Mucosa of descending colon (tissue), 3 donors: ENCODE measurements around the gene METTL24. TPM values are rescaled to one million over a fixed set of nuclear protein-coding genes. Genes with fewer than 3 reads are reported as not detected.
A peak's percentile ranks its signal among the peaks of the same experiment; 100 is the strongest.

Experiments
- ATAC-seq: fragments of 200-7000 bp; cut with Tn5 transposase; one replicate; pipeline ENCODE4 v1.9.1; 2020; ENCODE audit warnings: mild to moderate bottlenecking, moderate library complexity
- DNase-seq, 3 donors: peaks; one replicate each; pipeline ENCODE4 v3.0.0-alpha.2; 2020
- H3K36me3 ChIP-seq: fragments of 200-600 bp; one replicate; pipeline ENCODE4 v1.8.0; 2021; ENCODE audit warnings: low read depth, mild to moderate bottlenecking
- H3K4me1 ChIP-seq: fragments of 200-600 bp; one replicate; pipeline ENCODE4 v1.8.0; 2021; ENCODE audit warnings: low read depth, mild to moderate bottlenecking
- H3K4me3 ChIP-seq: fragments of 200-600 bp; one replicate; pipeline ENCODE4 v1.8.0; 2021; ENCODE audit warnings: mild to moderate bottlenecking
- H3K9me3 ChIP-seq: fragments of 200-600 bp; one replicate; pipeline ENCODE4 v1.8.0; 2021; ENCODE audit warnings: mild to moderate bottlenecking
- intact Hi-C, 2 donors: fragments of 100-400 bp; cut with DNase I in 1 of 2; cut with micrococcal nuclease in 1 of 2; formaldehyde crosslinking; loops; one replicate each; pipeline versions ENCODE4 v1.11.0 to v1.11.1; 2022; cut with DNase I, micrococcal nuclease
- long read RNA-seq, 2 donors: library from polyadenylated mRNA; unstranded; transcript quantifications; one replicate each; pipeline ENCODE4 v2.0.0, GENCODE V29; 2019 to 2021
- total RNA-seq, 3 donors: library from RNA; stranded (reverse); fragmentation: NEBNext Ultra II Directional in 2 of 3; extraction: Animal tissue kit (Norgen Biotek cat#: 25700) in 2 of 3; gene quantifications; one replicate each; pipeline versions ENCODE4 v1.2.1 to v1.2.4, GENCODE V29; 2021 to 2023
- TF ChIP-seq, protein P1 (sequence below): fragments of 200-600 bp; IDR thresholded peaks from one replicate; pipeline ENCODE4 v1.8.0; 2022; ENCODE audit warnings: antibody characterized with exemption, mild to moderate bottlenecking
- donor health status: DM: no; HTN: no; CAD: no; lungs with moderate emphysema.
- donor health status: DM: no; HTN: no; CAD: no.
- donor health status: DM: no; HTN: yes; CAD: no.

METTL24 gene
- 10 to 100 TPM in 1 of 3 donors, 1 to 10 TPM in 1, under 1 TPM in 1; 0.43 to 23.5 (median 1.2) TPM for total RNA-seq
- long read RNA-seq, donor 1, transcript METTL24-201 (5 exons, 1,119 nt): major isoform, 14 of 30 reads
- long read RNA-seq, donor 1, partial matches to known transcripts: 0 of 30 reads
- long read RNA-seq, donor 1, other reads (novel, unspliced or antisense): 16 of 30 reads
- long read RNA-seq, donor 2: 0 reads

DNA sequence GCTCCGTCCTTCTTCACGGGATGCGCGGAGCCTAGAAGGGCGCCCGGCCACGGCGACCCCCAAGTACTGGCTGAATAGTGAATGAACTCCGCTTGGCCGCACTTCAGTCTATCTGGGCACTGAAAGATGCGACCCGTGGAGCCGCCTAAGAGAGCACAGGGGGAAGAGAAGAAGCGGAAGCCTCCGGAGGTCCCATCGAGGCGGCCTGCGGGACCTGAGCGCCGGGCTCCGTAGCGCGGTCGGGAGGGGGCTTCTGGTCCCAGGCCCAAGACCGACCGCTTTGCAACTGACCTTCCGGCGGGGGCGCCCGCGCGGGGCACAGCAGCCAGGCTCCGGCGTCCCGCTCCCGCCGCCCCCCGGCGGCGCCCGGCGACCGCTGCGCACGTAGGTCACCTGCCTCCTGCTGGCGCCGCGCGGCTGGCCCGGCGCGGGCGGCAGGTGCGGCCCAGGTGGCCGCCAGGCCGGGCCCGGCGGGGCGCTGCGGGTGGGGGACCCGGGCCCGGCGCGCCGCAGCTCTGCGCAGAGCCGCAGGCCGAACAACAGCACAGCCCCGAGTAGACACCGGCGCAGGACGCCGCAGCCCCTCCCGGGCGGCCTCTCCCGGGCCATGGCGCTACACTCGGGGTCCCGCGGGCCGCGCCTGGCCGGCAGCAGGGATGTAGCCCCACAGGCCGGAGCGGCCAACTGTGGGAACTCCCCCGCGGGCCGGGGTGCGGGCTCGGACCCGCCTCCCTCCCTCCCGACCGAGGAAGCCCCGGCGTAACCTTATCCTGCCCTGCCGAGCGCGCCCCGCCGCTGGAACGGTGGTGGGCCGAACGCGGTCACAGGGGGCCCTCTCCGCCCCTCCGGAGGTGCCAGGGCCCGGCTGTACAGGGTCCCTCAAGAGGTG, at the start of gene METTL24:
METTL24 (minus strand) TSS at position 686 of the 889 bp plus-strand sequence; CDS start at position 609, 77 bp downstream.
- TF ChIP-seq, protein P1, sequence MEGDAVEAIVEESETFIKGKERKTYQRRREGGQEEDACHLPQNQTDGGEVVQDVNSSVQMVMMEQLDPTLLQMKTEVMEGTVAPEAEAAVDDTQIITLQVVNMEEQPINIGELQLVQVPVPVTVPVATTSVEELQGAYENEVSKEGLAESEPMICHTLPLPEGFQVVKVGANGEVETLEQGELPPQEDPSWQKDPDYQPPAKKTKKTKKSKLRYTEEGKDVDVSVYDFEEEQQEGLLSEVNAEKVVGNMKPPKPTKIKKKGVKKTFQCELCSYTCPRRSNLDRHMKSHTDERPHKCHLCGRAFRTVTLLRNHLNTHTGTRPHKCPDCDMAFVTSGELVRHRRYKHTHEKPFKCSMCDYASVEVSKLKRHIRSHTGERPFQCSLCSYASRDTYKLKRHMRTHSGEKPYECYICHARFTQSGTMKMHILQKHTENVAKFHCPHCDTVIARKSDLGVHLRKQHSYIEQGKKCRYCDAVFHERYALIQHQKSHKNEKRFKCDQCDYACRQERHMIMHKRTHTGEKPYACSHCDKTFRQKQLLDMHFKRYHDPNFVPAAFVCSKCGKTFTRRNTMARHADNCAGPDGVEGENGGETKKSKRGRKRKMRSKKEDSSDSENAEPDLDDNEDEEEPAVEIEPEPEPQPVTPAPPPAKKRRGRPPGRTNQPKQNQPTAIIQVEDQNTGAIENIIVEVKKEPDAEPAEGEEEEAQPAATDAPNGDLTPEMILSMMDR: no peak
- no peak within 1 kb of the TSS for H3K4me3 ChIP-seq
- no peaks in the 10 kb centered on the region for H3K9me3 ChIP-seq
- ATAC-seq (peak; percentile 63), DNase-seq (peak; percentile 10 to 51 (median 28))
- peaks cover 3% of the 10 kb centered on the region for H3K4me1 ChIP-seq
- intact Hi-C loops: no loop called here
- H3K36me3 ChIP-seq: no peaks in the 10 kb centered on the region

GRCh38 chr6:110404607-110405006, 46.5 kb upstream of the METTL24 start:
- no peak for DNase-seq
- H3K9me3 ChIP-seq: no peaks in the 10 kb centered on the region
- intact Hi-C loops: no loop called here
- no peak overlapping the region for H3K4me3 ChIP-seq
- TF ChIP-seq, protein P1: no peak
- H3K36me3 ChIP-seq: no peaks in the 10 kb centered on the region
- ATAC-seq: peak; percentile 37
- H3K4me1 ChIP-seq: no peaks in the 10 kb centered on the region

DNA sequence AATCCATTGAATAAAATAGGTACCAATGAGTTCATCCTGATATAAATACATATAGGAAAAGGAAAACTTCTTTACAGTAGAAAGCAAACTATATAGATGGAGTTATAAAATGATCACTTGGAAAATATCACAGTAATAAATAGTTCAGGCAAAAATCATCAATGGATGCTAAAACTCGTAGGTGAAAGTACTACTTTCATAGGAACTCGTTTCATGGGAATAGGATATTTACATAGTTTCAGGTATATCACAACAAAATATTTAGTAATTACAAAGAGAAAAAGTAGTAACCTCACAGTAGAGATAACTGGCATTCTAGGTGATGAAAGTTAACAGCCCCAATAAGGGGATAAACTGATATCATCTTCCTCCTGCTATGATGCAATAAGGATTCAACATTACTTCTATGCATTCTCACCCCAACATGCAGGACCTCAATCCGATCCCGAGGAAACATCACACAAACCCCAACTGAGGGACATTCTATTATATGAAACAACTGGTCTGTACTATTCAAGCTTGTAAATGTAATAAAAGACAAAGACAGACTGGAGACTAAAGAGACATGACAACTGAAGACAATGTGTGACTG, 43.5 kb upstream of the METTL24 start:
- intact Hi-C loops: no loop called here
- no peaks in the 10 kb centered on the region for H3K36me3 ChIP-seq
- H3K4me3 ChIP-seq: no peak overlapping the region
- DNase-seq (no peak), ATAC-seq (no peak)
- H3K9me3 ChIP-seq: no peaks in the 10 kb centered on the region
- H3K4me1 ChIP-seq: no peaks in the 10 kb centered on the region
- TF ChIP-seq, protein P1: no peak

DNA sequence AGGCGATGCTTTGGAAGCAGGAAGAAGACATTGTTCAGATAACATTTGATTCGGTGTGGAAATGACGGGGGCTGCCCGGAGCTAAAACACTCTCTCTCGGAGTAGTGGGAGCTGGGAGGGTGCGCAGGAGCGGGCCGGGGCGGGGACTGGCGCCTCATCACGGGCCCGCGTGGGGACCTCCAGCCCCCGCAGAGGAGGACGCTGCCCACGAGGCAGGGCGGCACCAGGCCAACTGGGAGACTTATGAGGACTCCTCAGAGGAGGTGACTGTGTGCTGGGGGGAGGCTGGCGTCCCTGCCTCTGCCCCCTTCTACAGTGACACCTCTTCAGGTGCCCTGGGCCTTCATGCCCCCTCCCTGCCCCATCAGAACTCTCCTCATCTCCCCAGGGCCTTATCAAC, 42.1 kb upstream of the METTL24 start:
- intact Hi-C loops: no loop called here
- TF ChIP-seq, protein P1: no peak
- Histone ChIP-seq H3K4me3 (no peak overlapping the region), H3K9me3 (no peaks in the 10 kb centered on the region), H3K4me1 (no peaks in the 10 kb centered on the region), H3K36me3 (no peaks in the 10 kb centered on the region)
- ATAC-seq (no peak), DNase-seq (no peak)

GRCh38 chr6:110399219-110400071, 41.3 kb upstream of the METTL24 start:
- ATAC-seq (no peak), DNase-seq (no peak)
- Histone ChIP-seq H3K9me3 (no peaks in the 10 kb centered on the region), H3K4me1 (no peaks in the 10 kb centered on the region), H3K4me3 (no peak overlapping the region), H3K36me3 (no peaks in the 10 kb centered on the region)
- TF ChIP-seq, protein P1: no peak
- intact Hi-C loops: loop anchor here (10.0 kb wide), 2 partner anchors 225 to 695 kb away; partner anchors contain the start of gene WASF1 (in 2 of the 2)
